ENCODE data around the gene DUXA. TPM values are rescaled to one million over a fixed set of nuclear protein-coding genes. Genes with fewer than 3 reads are reported as not detected.

Gene DUXA
- total and polyA plus RNA-seq, 9 of the 15 experiments (the other 6 are each of a cell fraction or from before 2014, with no cell fraction given): not detected

- peaks cover 3 to 11% of the 10 kb centered on the region in 2 experiments; a peak in 3 of 5 replicates for H3K4me1 ChIP-seq (replicated peaks in 1 of 2; ENCODE audit: control insufficient read depth in 2 of 2, insufficient read depth in 2 of 2, low read length in 2 of 2)
- 0 out of 3 replicates have a peak, but pooled peaks cover 2% of the 10 kb centered on the region for H3K36me3 ChIP-seq (ENCODE audit: control insufficient read depth, insufficient read depth, low read length)
- FAIRE-seq: no peak
- no peaks in the 10 kb centered on the region for H4K20me1 ChIP-seq (replicated peaks; ENCODE audit: control insufficient read depth, insufficient read depth, low read length)
- no peak for ATAC-seq
- no peak for DNase-seq (ENCODE audit: extremely low read depth in 1 of 4, low spot score in 3 of 4)
- no peak overlapping the region for H3K4me2 ChIP-seq (ENCODE audit: insufficient read depth, low read length)
- H3K27ac ChIP-seq (ENCODE audit: extremely low read depth, low read depth, low read length): no peak overlapping the region
- 0% methylated on average over 3 of the region's 3 CpGs for WGBS (ENCODE audit: insufficient coverage, low coverage, missing lambda C conversion rate)
- no peak overlapping the region for H2AFZ ChIP-seq (ENCODE audit: low read depth, low read length)
- ChIA-PET CTCF (ENCODE audit: low intra/inter-chr PET ratio) (no interaction called here), POLR2A (no interaction called here)
- H3K9me1 ChIP-seq (ENCODE audit: control insufficient read depth, insufficient read depth, low read length): no peaks in the 10 kb centered on the region
- no peaks in the 10 kb centered on the region for H3K27me3 ChIP-seq (ENCODE audit: control insufficient read depth in 2 of 2, insufficient read depth in 2 of 2, low read length in 2 of 2)
- intact Hi-C loops (cut with micrococcal nuclease) (no loop called here), in situ Hi-C loops (cut with MboI) (no loop called here)
- peaks cover 9% of the 10 kb centered on the region; the same call in 2 of the 3 replicates for H3K79me2 ChIP-seq (ENCODE audit: control insufficient read depth, insufficient read depth, low read length)
- no peak overlapping the region for H3K9ac ChIP-seq (ENCODE audit: insufficient read depth in 1 of 2, low read depth in 2 of 2, low read length in 2 of 2)
- no TSS peak for BruUV-seq (replicated peaks)
- H3K4me3 ChIP-seq: no peak overlapping the region
- peaks cover 11% of the 10 kb centered on the region for H3K9me3 ChIP-seq (replicated peaks; ENCODE audit: control insufficient read depth, insufficient read depth, low read depth, low read length)
- TF ChIP-seq ZNF165 (CRISPR knock-in tag; IDR thresholded peaks at IDR 0.05; ENCODE audit: borderline replicate concordance) (no peak), POLR3A (IDR thresholded peaks at IDR 0.05; ENCODE audit: borderline replicate concordance, extremely low read depth, insufficient read depth, insufficient read length) (no peak), SMC3 (conservative IDR thresholded peaks at IDR 0.05; ENCODE audit: insufficient read depth, low read depth, low read length) (no peak), BHLHE40 (IDR thresholded peaks at IDR 0.05; ENCODE audit: low read length) (no peak), CGGBP1 (CRISPR knock-in tag; IDR thresholded peaks at IDR 0.05) (no peak), L3MBTL2 (IDR thresholded peaks at IDR 0.05) (no peak), BCL6 (CRISPR knock-in tag; IDR thresholded peaks at IDR 0.05) (no peak), CEBPB (tag; IDR thresholded peaks at IDR 0.05) (no peak), ZBTB12 (CRISPR knock-in tag; IDR thresholded peaks at IDR 0.05) (no peak), ZNF740 (CRISPR knock-in tag; IDR thresholded peaks at IDR 0.05) (no peak), ZNF740 (tag; IDR thresholded peaks at IDR 0.05) (no peak), ILF3 (IDR thresholded peaks at IDR 0.05; ENCODE audit: borderline replicate concordance) (no peak), BCLAF1 (IDR thresholded peaks at IDR 0.05; ENCODE audit: borderline replicate concordance in 1 of 2, control insufficient read depth in 1 of 2, low read depth in 2 of 2, low read length in 1 of 2) (no peak), ZNF347 (CRISPR knock-in tag; IDR thresholded peaks at IDR 0.05; ENCODE audit: low read depth) (no peak), MXI1 (IDR thresholded peaks at IDR 0.05; ENCODE audit: low read depth, low read length) (no peak), ZNF277 (CRISPR knock-in tag; IDR thresholded peaks at IDR 0.05; ENCODE audit: borderline replicate concordance) (no peak)
Measured at GRCh38 chr19:57190301-57190700, 23.0 kb upstream of the DUXA start.

Measured in K562 (cell line).